ENCODE data around the gene MRPL18.

DNA sequence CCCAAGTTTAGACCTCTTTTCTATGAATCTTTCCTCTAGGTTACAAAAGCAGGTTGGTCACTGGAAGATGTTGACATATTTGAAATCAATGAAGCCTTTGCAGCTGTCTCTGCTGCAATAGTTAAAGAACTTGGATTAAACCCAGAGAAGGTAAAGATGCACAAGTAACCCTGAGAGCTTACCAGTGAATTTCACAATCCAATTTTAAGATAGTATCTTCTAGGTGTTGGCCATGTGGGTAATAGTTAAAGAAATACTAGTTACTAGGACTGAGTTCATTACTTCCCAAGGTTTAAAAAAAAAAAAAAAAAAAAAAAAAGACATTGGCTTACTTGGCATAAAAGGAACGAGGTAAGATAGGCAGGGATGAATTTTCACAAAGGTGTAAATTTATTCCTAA lies 12.1 kb upstream of the MRPL18 start:
- TF ChIP-seq, protein P1, sequence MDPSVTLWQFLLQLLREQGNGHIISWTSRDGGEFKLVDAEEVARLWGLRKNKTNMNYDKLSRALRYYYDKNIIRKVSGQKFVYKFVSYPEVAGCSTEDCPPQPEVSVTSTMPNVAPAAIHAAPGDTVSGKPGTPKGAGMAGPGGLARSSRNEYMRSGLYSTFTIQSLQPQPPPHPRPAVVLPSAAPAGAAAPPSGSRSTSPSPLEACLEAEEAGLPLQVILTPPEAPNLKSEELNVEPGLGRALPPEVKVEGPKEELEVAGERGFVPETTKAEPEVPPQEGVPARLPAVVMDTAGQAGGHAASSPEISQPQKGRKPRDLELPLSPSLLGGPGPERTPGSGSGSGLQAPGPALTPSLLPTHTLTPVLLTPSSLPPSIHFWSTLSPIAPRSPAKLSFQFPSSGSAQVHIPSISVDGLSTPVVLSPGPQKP (IDR thresholded peaks at IDR 0.05; ENCODE audit: borderline replicate concordance, low read depth, low read length): no peak
- TF ChIP-seq, protein P2, sequence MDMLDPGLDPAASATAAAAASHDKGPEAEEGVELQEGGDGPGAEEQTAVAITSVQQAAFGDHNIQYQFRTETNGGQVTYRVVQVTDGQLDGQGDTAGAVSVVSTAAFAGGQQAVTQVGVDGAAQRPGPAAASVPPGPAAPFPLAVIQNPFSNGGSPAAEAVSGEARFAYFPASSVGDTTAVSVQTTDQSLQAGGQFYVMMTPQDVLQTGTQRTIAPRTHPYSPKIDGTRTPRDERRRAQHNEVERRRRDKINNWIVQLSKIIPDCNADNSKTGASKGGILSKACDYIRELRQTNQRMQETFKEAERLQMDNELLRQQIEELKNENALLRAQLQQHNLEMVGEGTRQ (IDR thresholded peaks at IDR 0.05; ENCODE audit: low read depth, low read length): no peak
- TF ChIP-seq, protein P3, sequence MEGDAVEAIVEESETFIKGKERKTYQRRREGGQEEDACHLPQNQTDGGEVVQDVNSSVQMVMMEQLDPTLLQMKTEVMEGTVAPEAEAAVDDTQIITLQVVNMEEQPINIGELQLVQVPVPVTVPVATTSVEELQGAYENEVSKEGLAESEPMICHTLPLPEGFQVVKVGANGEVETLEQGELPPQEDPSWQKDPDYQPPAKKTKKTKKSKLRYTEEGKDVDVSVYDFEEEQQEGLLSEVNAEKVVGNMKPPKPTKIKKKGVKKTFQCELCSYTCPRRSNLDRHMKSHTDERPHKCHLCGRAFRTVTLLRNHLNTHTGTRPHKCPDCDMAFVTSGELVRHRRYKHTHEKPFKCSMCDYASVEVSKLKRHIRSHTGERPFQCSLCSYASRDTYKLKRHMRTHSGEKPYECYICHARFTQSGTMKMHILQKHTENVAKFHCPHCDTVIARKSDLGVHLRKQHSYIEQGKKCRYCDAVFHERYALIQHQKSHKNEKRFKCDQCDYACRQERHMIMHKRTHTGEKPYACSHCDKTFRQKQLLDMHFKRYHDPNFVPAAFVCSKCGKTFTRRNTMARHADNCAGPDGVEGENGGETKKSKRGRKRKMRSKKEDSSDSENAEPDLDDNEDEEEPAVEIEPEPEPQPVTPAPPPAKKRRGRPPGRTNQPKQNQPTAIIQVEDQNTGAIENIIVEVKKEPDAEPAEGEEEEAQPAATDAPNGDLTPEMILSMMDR (conservative IDR thresholded peaks at IDR 0.05; ENCODE audit: low read depth, low read length): no peak
- TF ChIP-seq MAZ (IDR thresholded peaks at IDR 0.05; ENCODE audit: borderline replicate concordance, low read depth, low read length) (no peak), POLR2A (IDR thresholded peaks at IDR 0.05; ENCODE audit: low read depth, low read length) (no peak), RFX5 (IDR thresholded peaks at IDR 0.05; ENCODE audit: low read depth, low read length) (no peak), RCOR1 (IDR thresholded peaks at IDR 0.05; ENCODE audit: insufficient replicate concordance, low read length) (no peak), RAD21 (IDR thresholded peaks at IDR 0.05; ENCODE audit: low read length) (no peak)
